HEK293T (cell line): ENCODE results near the gene MYL7.

ENCODE experiments used
- BHLHE40 ChIP-seq: fragments of 450-650 bp; IDR thresholded peaks from 2 replicates; pipeline ENCODE4 v1.6.1; 2016; ENCODE audit warnings: mild to moderate bottlenecking, moderate library complexity, borderline replicate concordance
- CTBP1 ChIP-seq: fragments of 450-650 bp; IDR thresholded peaks from 2 replicates; pipeline ENCODE4 v1.6.1; 2016; ENCODE audit warnings: borderline replicate concordance
- ELF4 ChIP-seq: fragments of 450-650 bp; IDR thresholded peaks from 2 replicates; pipeline ENCODE4 v1.6.1; 2017; ENCODE audit warnings: antibody characterized with exemption
- FOXA1 ChIP-seq: fragments of 450-650 bp; IDR thresholded peaks from 2 replicates; pipeline ENCODE4 v1.6.1; 2016; ENCODE audit warnings: mild to moderate bottlenecking
- FOXK2 ChIP-seq: fragments of 450-650 bp; IDR thresholded peaks from 2 replicates; pipeline ENCODE4 v1.6.1; 2016; ENCODE audit warnings: mild to moderate bottlenecking
- FOXM1 ChIP-seq: fragments of 450-650 bp; IDR thresholded peaks from 2 replicates; pipeline ENCODE4 v1.6.1; 2017; ENCODE audit warnings: mild to moderate bottlenecking, borderline replicate concordance
- L3MBTL2 ChIP-seq: fragments of 450-650 bp; conservative IDR thresholded peaks from 2 replicates; pipeline ENCODE4 v1.6.1; 2016; ENCODE audit warnings: mild to moderate bottlenecking
- LEF1 ChIP-seq: fragments of 450-650 bp; IDR thresholded peaks from 2 replicates; pipeline ENCODE4 v1.6.1; 2017; ENCODE audit warnings: mild to moderate bottlenecking, borderline replicate concordance
- NFRKB ChIP-seq: fragments of 450-650 bp; IDR thresholded peaks from 2 replicates; pipeline ENCODE4 v1.6.1; 2016; ENCODE audit warnings: mild to moderate bottlenecking, moderate library complexity
- PKNOX1 ChIP-seq: fragments of 450-650 bp; IDR thresholded peaks from 2 replicates; pipeline ENCODE4 v1.6.1; 2016
- SP1 ChIP-seq: fragments of 450-650 bp; IDR thresholded peaks from 2 replicates; pipeline ENCODE4 v1.6.1; 2017
- SUZ12 ChIP-seq: fragments of 450-650 bp; IDR thresholded peaks from 2 replicates; pipeline ENCODE4 v1.6.1; 2016; ENCODE audit warnings: mild to moderate bottlenecking
- TARDBP ChIP-seq: fragments of 450-650 bp; IDR thresholded peaks from 2 replicates; pipeline ENCODE4 v1.6.1; 2016

- TF ChIP-seq NFRKB (no peak), FOXA1 (no peak), PKNOX1 (no peak), SP1 (no peak), FOXK2 (no peak), L3MBTL2 (no peak), LEF1 (no peak), FOXM1 (no peak), ELF4 (no peak), BHLHE40 (no peak), SUZ12 (no peak), CTBP1 (no peak), TARDBP (no peak)
These were observed 31.8 kb upstream of the MYL7 start for GRCh38 chr7:44172803-44173424.
